ENCODE measurements around the gene SDK1.

GRCh38 chr7:3564231-3564630 is 263.2 kb downstream of the SDK1 start:
- TF ChIP-seq ZNF555 (tag by site-specific recombination; conservative IDR thresholded peaks at IDR 0.05) (no peak), ZNF292 (tag by site-specific recombination; IDR thresholded peaks at IDR 0.05; ENCODE audit: borderline replicate concordance, low read depth) (no peak), ZNF266 (tag by site-specific recombination; IDR thresholded peaks at IDR 0.05; ENCODE audit: low read depth) (no peak), HIC1 (tag by site-specific recombination; IDR thresholded peaks at IDR 0.05) (no peak)
- TF ChIP-seq, protein P1, sequence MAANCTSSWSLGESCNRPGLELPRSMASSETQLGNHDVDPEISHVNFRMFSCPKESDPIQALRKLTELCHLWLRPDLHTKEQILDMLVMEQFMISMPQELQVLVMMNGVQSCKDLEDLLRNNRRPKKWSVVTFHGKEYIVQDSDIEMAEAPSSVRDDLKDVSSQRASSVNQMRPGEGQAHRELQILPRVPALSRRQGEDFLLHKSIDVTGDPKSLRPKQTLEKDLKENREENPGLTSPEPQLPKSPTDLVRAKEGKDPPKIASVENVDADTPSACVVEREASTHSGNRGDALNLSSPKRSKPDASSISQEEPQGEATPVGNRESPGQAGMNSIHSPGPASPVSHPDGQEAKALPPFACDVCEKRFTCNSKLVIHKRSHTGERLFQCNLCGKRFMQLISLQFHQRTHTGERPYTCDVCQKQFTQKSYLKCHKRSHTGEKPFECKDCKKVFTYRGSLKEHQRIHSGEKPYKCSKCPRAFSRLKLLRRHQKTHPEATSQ (tag by site-specific recombination; IDR thresholded peaks at IDR 0.05), result no peak

Measured in HEK293 (cell line).